Natural killer cell (primary cell): ENCODE data around the gene PSMB4. TPM values are rescaled to one million over a fixed set of nuclear protein-coding genes. Genes with fewer than 3 reads are reported as not detected.
"Not testable (repeated sequence)": the region's sequence is repeated elsewhere in the genome, so short reads cannot be mapped to it uniquely, and the experiment has no call there.

Source experiments
- ATAC-seq, 3 donors: fragments of 150-1000 bp in 2 of 3; fragments of 200-7000 bp in 1 of 3; cut with Tn5 transposase; 1 replicate in 1 of 3; 2 replicates in 2 of 3; pipeline ENCODE4 v1.10.0; 2021; ENCODE audit warnings: mild to moderate bottlenecking in 2 of 3, moderate library complexity in 2 of 3
- DNase-seq, 2 donors: peaks; one replicate each; pipeline versions ENCODE4 v3.0.0 to v3.0.0-alpha.2; 2013 to 2021; ENCODE audit warnings: mixed read lengths in 1 of 2
- H3K27ac ChIP-seq: one replicate; pipeline ENCODE4 v1.5.1; 2013; ENCODE audit warnings: mild to moderate bottlenecking, low read length
- H3K27me3 ChIP-seq: one replicate; pipeline ENCODE4 v1.6.1; 2013; ENCODE audit warnings: low read length; ENCODE audit not compliant: control insufficient read depth, insufficient read depth
- H3K36me3 ChIP-seq: one replicate; pipeline ENCODE4 v1.6.1; 2013; ENCODE audit warnings: low read length; ENCODE audit not compliant: control insufficient read depth, insufficient read depth
- H3K4me1 ChIP-seq: one replicate; pipeline ENCODE4 v1.6.1; 2013; ENCODE audit warnings: low read length; ENCODE audit not compliant: control insufficient read depth, insufficient read depth
- H3K4me3 ChIP-seq: one replicate; pipeline ENCODE4 v1.5.1; 2013; ENCODE audit warnings: low read length
- H3K9me3 ChIP-seq: one replicate; pipeline ENCODE4 v1.6.1; 2013; ENCODE audit warnings: low read length; ENCODE audit not compliant: control insufficient read depth, insufficient read depth
- H3K27ac Mint-ChIP-seq, 2 donors: one replicate each; pipeline ENCODE4 v1.8.0; 2022; ENCODE audit warnings: mild to moderate bottlenecking in 2 of 2, mixed read lengths in 2 of 2, moderate library complexity in 1 of 2
- H3K27me3 Mint-ChIP-seq, 2 donors: one replicate each; pipeline ENCODE4 v1.8.0; 2022; ENCODE audit warnings: low read depth in 2 of 2, mixed read lengths in 2 of 2
- H3K36me3 Mint-ChIP-seq: one replicate; pipeline ENCODE4 v1.8.0; 2022; ENCODE audit warnings: mixed read lengths
- H3K4me1 Mint-ChIP-seq, 2 donors: one replicate each; pipeline ENCODE4 v1.8.0; 2022; ENCODE audit warnings: mixed read lengths in 2 of 2
- H3K4me3 Mint-ChIP-seq: one replicate; pipeline ENCODE4 v1.8.0; 2022; ENCODE audit warnings: mild to moderate bottlenecking, moderate library complexity, mixed read lengths
- H3K9me3 Mint-ChIP-seq, 2 donors: one replicate each; pipeline ENCODE4 v1.8.0; 2022; ENCODE audit warnings: mixed read lengths in 2 of 2
- WGBS: methylation state at CpG from one replicate; pipeline ENCODE4 v1.1.7; 2013; ENCODE audit warnings: missing lambda C conversion rate; ENCODE audit not compliant: insufficient coverage; 5-methylcytosine and 5-hydroxymethylcytosine counted together
- intact Hi-C: fragments of 100-400 bp; cut with micrococcal nuclease; formaldehyde crosslinking; loops from one replicate; pipeline ENCODE4 v1.14.2; 2022
- total RNA-seq, 4 donors: library from RNA; stranded (reverse); fragments of 120-200 nt in 1 of 4; gene quantifications; one replicate each; pipeline versions ENCODE4 v1.2.3 to v1.2.4, GENCODE V29; 2013 to 2022
- TF ChIP-seq, protein P1 (sequence below): fragments of 200-600 bp; IDR thresholded peaks from one replicate; pipeline ENCODE4 v1.8.0; 2022; ENCODE audit warnings: antibody characterized with exemption

PSMB4 gene
- total RNA-seq, 3 donors from 2014 or later (not counting 1 experiment from before 2014, with no cell fraction given): 291 to 313 (median 297) TPM

DNA sequence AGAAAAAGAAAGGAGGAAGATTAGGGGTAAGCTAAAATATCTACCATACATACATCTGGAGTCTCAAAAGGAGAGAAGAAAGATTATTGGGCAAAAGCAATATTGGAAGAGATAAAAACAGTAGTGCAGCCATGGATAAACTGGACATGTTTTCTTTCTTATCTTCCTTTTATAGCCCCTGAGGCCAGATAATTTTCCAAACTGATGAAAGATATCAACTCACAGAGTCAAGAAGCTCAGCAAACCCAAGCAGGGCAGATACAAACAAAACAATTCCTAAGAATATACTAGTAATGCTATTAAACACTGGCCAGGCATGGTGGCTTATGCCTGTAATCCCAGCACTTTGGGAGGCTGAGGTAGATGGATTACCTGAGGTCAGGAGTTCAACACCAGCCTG is 5.8 kb upstream of the PSMB4 start:
- TF ChIP-seq, protein P1, sequence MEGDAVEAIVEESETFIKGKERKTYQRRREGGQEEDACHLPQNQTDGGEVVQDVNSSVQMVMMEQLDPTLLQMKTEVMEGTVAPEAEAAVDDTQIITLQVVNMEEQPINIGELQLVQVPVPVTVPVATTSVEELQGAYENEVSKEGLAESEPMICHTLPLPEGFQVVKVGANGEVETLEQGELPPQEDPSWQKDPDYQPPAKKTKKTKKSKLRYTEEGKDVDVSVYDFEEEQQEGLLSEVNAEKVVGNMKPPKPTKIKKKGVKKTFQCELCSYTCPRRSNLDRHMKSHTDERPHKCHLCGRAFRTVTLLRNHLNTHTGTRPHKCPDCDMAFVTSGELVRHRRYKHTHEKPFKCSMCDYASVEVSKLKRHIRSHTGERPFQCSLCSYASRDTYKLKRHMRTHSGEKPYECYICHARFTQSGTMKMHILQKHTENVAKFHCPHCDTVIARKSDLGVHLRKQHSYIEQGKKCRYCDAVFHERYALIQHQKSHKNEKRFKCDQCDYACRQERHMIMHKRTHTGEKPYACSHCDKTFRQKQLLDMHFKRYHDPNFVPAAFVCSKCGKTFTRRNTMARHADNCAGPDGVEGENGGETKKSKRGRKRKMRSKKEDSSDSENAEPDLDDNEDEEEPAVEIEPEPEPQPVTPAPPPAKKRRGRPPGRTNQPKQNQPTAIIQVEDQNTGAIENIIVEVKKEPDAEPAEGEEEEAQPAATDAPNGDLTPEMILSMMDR: no peak
- no peak for DNase-seq
- intact Hi-C loops: no loop called here
- H3K27me3 ChIP-seq: no peaks in the 10 kb centered on the region
- H3K27ac Mint-ChIP-seq: no peak overlapping the region
- H3K27ac ChIP-seq: no peak overlapping the region
- no peaks in the 10 kb centered on the region for H3K36me3 ChIP-seq
- H3K27me3 Mint-ChIP-seq: peaks cover 10 to 11% of the 10 kb centered on the region in 2 donors
- ATAC-seq: no peak
- no peaks in the 10 kb centered on the region for H3K9me3 Mint-ChIP-seq
- no peaks in the 10 kb centered on the region for H3K36me3 Mint-ChIP-seq
- H3K4me1 ChIP-seq: peaks cover 2% of the 10 kb centered on the region
- H3K9me3 ChIP-seq: no peaks in the 10 kb centered on the region
- H3K4me3 ChIP-seq: no peak overlapping the region
- no peak overlapping the region for H3K4me3 Mint-ChIP-seq
- H3K4me1 Mint-ChIP-seq: no peaks in the 10 kb centered on the region

DNA sequence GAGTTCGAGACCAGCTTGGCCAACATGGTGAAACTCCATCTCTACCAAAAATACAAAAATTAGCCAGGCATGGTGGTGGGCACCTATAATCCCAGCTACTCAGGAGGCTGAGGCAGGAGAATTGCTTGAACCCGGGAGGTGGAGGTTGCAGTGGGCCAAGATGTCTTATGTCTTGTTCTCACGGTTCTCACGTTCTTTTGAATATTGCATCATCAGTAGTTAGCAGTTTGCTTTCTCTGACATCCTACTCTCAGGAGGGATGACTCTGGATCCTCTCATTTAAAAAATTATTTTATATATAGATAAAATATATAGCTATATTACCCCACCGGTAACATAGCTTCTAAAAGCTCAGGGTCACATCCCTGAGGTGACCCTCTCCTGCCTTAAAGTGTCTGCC is 3.1 kb upstream of the PSMB4 start:
- not testable (repeated sequence) for DNase-seq
- WGBS: 93% methylated on average over 5 of the region's 5 CpGs

DNA sequence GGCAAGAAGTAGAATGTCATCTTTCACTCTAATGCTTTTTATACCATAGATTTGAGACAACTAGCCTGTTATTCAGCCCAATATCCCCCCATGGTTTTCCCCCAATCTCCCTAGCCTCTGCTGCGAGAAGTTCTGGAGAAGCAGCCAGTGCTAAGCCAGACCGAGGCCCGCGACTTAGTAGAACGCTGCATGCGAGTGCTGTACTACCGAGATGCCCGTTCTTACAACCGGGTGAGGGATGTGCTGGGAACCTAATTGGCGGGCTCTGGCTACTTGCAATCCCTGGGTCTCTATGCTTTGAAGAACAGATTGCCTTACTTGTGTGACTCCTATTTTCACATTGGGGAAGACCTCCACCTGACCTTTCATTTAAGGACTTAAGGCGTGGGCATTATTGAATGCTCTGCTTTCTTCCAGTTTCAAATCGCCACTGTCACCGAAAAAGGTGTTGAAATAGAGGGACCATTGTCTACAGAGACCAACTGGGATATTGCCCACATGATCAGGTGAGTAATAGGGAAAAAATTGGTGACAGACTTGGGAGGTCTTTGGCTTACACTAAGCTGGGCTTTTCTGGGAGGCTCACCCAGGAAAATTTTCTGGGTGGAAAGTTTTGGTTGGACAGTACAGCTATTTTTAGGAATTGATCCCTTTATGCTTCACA is 1.9 kb downstream of the PSMB4 start:
- no peaks in the 10 kb centered on the region for H3K9me3 Mint-ChIP-seq
- H3K9me3 ChIP-seq: no peaks in the 10 kb centered on the region
- no peaks in the 10 kb centered on the region for H3K36me3 Mint-ChIP-seq
- H3K4me3 ChIP-seq: no peak overlapping the region
- DNase-seq: peak in 1 of 2 donors; percentile 10
- H3K27ac ChIP-seq: peak overlapping the region; percentile 96
- peaks cover 20 to 21% of the 10 kb centered on the region in 2 donors for H3K4me1 Mint-ChIP-seq
- WGBS: 98% methylated on average over 13 of the region's 13 CpGs
- H3K4me1 ChIP-seq: peaks cover 17% of the 10 kb centered on the region
- peaks cover 39% of the 10 kb centered on the region for H3K36me3 ChIP-seq
- intact Hi-C loops: no loop called here
- peak overlapping the region; percentile 99 to 100 for H3K27ac Mint-ChIP-seq
- peak overlapping the region; percentile 99 for H3K4me3 Mint-ChIP-seq
- no peaks in the 10 kb centered on the region for H3K27me3 Mint-ChIP-seq
- H3K27me3 ChIP-seq: no peaks in the 10 kb centered on the region
- no peak for ATAC-seq
- TF ChIP-seq, protein P1: no peak

More for the DNA sequence above, 3.1 kb upstream of the PSMB4 start:
- H3K4me3 ChIP-seq, H3K27ac Mint-ChIP-seq, ATAC-seq, H3K9me3 Mint-ChIP-seq, H3K36me3 ChIP-seq, H3K27ac ChIP-seq, H3K9me3 ChIP-seq, H3K27me3 ChIP-seq, intact Hi-C loops, H3K36me3 Mint-ChIP-seq, H3K4me3 Mint-ChIP-seq: not testable (repeated sequence)
- peaks cover 17% of the 10 kb centered on the region for H3K4me1 ChIP-seq
- Mint-ChIP-seq H3K27me3 (peaks cover 10 to 11% of the 10 kb centered on the region in 2 donors), H3K4me1 (peaks cover 20 to 21% of the 10 kb centered on the region in 2 donors)

DNA sequence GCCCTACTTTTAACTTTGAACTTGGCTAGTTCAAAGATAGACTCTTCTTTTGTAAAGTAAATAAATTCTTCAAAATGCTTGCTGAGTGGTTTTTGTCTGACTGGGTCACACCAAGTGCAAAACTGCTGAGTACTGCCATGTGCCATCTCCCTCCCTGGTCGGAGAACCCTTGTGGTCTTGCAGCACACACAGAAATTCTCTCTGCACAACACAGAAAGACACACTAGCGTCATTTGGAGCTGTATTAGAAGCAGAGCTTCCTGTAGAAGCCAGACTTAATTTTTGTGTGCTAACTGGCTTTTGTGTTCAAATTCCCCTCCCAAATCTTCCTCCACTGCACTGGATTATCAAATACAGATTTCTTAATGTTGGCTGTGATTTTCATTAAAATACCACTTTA is 2.5 kb downstream of the PSMB4 start:
- TF ChIP-seq, protein P1: no peak
- intact Hi-C loops: no loop called here
- H3K27me3 ChIP-seq: no peaks in the 10 kb centered on the region
- Mint-ChIP-seq H3K27me3 (no peaks in the 10 kb centered on the region), H3K36me3 (no peaks in the 10 kb centered on the region), H3K4me3 (peak overlapping the region; percentile 60), H3K9me3 (no peaks in the 10 kb centered on the region), H3K4me1 (peaks cover 20 to 21% of the 10 kb centered on the region in 2 donors), H3K27ac (peak overlapping the region; percentile 99 to 100)
- WGBS: 92% methylated on average over 2 of the region's 2 CpGs
- H3K36me3 ChIP-seq: peaks cover 45% of the 10 kb centered on the region
- no peak for ATAC-seq
- H3K27ac ChIP-seq: no peak overlapping the region
- H3K4me3 ChIP-seq: no peak overlapping the region
- peaks cover 17% of the 10 kb centered on the region for H3K4me1 ChIP-seq
- DNase-seq: no peak
- no peaks in the 10 kb centered on the region for H3K9me3 ChIP-seq
